ENCODE data around the gene DIO3. TPM values are rescaled to one million over a fixed set of nuclear protein-coding genes. Genes with fewer than 3 reads are reported as not detected.

DIO3 gene
- total RNA-seq, 1 donor from 2014 or later = not detected

DNA sequence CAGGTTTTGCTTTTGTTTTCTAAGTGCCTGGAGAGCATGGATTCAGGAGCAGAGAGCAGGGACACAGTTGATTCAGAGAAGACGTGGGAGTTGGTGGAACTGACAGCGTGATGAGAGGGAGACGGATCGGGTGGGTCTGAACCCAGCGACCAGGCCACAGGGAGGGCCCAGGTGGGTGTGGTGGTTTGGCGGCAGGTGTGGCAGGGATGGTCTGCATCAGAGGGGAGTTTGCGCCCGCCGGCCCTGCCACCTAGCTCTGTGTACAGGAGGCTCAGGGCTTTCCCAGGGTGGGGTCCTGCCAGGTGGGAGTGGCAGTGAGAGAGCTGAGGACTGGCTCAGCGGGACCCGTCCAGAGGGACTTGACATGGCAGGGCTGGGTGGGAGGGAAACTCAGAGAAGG is 33.3 kb upstream of the DIO3 start:
- Histone ChIP-seq H3K9me3 (replicated peaks) (no peaks in the 10 kb centered on the region), H3K36me3 (no peaks in the 10 kb centered on the region), H3K27me3 (ENCODE audit: low read depth) (peaks cover 49% of the 10 kb centered on the region), H3K4me3 (no peak overlapping the region), H3K4me1 (no peaks in the 10 kb centered on the region), H3K27ac (replicated peaks) (no peak overlapping the region)
- TF ChIP-seq, protein P1, sequence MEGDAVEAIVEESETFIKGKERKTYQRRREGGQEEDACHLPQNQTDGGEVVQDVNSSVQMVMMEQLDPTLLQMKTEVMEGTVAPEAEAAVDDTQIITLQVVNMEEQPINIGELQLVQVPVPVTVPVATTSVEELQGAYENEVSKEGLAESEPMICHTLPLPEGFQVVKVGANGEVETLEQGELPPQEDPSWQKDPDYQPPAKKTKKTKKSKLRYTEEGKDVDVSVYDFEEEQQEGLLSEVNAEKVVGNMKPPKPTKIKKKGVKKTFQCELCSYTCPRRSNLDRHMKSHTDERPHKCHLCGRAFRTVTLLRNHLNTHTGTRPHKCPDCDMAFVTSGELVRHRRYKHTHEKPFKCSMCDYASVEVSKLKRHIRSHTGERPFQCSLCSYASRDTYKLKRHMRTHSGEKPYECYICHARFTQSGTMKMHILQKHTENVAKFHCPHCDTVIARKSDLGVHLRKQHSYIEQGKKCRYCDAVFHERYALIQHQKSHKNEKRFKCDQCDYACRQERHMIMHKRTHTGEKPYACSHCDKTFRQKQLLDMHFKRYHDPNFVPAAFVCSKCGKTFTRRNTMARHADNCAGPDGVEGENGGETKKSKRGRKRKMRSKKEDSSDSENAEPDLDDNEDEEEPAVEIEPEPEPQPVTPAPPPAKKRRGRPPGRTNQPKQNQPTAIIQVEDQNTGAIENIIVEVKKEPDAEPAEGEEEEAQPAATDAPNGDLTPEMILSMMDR (IDR thresholded peaks at IDR 0.05; ENCODE audit: borderline replicate concordance) = no peak
- no peak for DNase-seq
- intact Hi-C loops (cut with micrococcal nuclease) = no loop called here

DNA sequence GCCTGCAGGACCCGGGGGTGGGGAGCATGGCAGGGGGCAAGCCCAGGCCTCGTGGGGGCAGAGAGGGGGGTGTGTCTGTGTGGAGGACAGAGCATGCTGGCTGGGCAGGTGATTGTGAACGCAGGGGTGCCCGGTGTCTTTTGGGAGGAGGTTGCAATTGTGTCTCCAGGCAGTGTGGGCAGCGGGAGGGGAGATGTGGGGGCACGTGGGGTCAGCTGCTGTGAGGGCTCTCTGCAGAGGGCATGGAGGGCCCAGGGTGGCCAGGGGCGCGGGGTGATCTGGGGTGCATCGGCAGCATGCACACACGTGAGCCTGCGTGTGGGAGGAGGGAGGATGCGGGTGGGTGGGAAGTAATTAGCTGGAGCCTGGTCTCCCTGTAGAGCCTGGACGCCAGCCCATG is 32.2 kb upstream of the DIO3 start:
- Histone ChIP-seq H3K4me1 (no peaks in the 10 kb centered on the region), H3K4me3 (no peak overlapping the region), H3K36me3 (no peaks in the 10 kb centered on the region), H3K27me3 (ENCODE audit: low read depth) (peaks cover 51% of the 10 kb centered on the region), H3K27ac (replicated peaks) (no peak overlapping the region), H3K9me3 (replicated peaks) (no peaks in the 10 kb centered on the region)
- intact Hi-C loops (cut with micrococcal nuclease) = no loop called here
- no peak for DNase-seq
- TF ChIP-seq, protein P1 (IDR thresholded peaks at IDR 0.05; ENCODE audit: borderline replicate concordance) = no peak

DNA sequence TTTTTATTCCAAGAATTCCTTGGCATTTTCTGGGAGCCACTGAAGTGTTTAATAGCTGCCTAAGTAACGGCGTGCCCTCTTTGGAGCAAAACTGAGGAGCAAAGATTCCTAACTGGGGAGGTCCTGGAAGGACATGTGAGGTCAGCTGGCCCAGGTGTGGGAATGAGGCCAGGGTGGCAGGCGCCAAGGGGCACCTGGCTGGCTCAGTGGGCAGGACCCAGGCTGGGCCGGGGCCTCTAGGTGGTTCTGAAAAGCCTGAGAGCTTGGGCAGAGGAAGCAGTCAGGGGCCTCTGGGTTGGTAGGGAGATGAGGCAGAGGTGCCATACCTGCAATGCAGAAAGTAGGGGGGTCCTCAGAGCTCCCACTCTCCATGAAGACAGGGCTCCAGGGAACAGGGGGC is 27.1 kb upstream of the DIO3 start:
- TF ChIP-seq, protein P1 (IDR thresholded peaks at IDR 0.05; ENCODE audit: borderline replicate concordance) = no peak
- Histone ChIP-seq H3K9me3 (replicated peaks) (no peaks in the 10 kb centered on the region), H3K4me3 (no peak overlapping the region), H3K4me1 (no peaks in the 10 kb centered on the region), H3K27me3 (ENCODE audit: low read depth) (peaks cover 62% of the 10 kb centered on the region), H3K36me3 (no peaks in the 10 kb centered on the region), H3K27ac (replicated peaks) (no peak overlapping the region)
- DNase-seq = no peak
- intact Hi-C loops (cut with micrococcal nuclease) = no loop called here

DNA sequence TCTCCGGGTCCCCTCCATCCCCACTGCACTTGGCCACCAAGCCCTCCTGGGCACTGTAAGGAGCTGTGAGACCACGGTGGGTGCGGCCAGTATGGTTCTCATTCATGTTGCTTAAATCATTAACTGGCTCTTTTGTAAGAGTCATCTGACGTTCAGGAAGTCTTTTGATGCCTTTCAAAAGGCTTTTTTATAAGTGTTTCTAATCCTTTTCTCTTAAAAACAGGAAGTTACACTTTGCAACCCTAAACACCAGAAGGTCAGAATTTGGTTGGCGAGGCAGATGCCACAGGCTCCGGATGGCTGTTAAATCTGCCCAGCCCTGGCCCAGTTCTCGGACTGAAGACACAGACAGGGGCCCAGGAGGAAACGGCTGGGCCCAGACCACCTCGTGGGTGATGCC is 26.1 kb upstream of the DIO3 start:
- Histone ChIP-seq H3K9me3 (replicated peaks) (no peaks in the 10 kb centered on the region), H3K4me1 (no peaks in the 10 kb centered on the region), H3K27me3 (ENCODE audit: low read depth) (peaks cover 62% of the 10 kb centered on the region), H3K27ac (replicated peaks) (no peak overlapping the region), H3K36me3 (no peaks in the 10 kb centered on the region), H3K4me3 (no peak overlapping the region)
- intact Hi-C loops (cut with micrococcal nuclease) = no loop called here
- TF ChIP-seq, protein P1 (IDR thresholded peaks at IDR 0.05; ENCODE audit: borderline replicate concordance) = no peak
- no peak for DNase-seq

DNA sequence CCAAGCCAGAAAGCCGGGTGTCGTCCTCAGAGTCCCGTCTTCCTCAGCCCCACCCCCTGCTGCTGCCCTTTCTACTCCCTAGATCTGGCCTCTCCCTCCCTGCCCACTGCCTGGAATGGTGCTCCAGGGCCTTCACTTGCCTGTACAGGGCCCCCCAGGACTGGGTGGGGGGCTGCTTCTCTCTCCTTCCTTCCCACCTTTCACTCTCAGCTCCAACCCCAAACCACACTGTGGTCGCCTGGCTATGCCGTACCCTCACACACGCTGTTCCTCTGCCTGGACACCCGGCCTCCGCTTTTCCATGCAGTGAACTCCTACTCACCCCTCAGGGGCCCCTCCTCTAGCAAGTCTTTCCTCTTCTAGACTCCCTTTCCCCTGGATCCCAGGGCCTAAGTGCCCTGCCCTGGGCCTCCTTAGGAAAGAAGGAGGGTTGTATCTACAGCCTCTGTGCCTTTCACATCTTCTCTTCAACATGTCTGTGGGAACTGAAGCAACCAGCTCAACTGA is 25.5 kb upstream of the DIO3 start:
- intact Hi-C loops (cut with micrococcal nuclease) = no loop called here
- no peaks in the 10 kb centered on the region for H3K4me1 ChIP-seq
- DNase-seq = no peak

More for the DNA sequence above, 25.5 kb upstream of the DIO3 start:
- Histone ChIP-seq H3K4me3 (no peak overlapping the region), H3K27me3 (ENCODE audit: low read depth) (peaks cover 68% of the 10 kb centered on the region), H3K36me3 (no peaks in the 10 kb centered on the region), H3K9me3 (replicated peaks) (no peaks in the 10 kb centered on the region), H3K27ac (replicated peaks) (no peak overlapping the region)
- TF ChIP-seq, protein P1 (IDR thresholded peaks at IDR 0.05; ENCODE audit: borderline replicate concordance) = no peak

Measured in left ventricle myocardium inferior (tissue), 1 donor.